Ishikawa (cell line): ENCODE results near the gene OR10H2.

Source experiments
- EP300 ChIP-seq: IDR thresholded peaks from 2 replicates; pipeline ENCODE4 v1.6.1; 2012; ENCODE audit warnings: borderline replicate concordance
- FOXM1 ChIP-seq: IDR thresholded peaks from 2 replicates; pipeline ENCODE4 v1.6.1; 2012; ENCODE audit warnings: low read depth, borderline replicate concordance
- RAD21 ChIP-seq: IDR thresholded peaks from 2 replicates; pipeline ENCODE4 v1.6.1; 2012; ENCODE audit warnings: low read depth
- TAF1 ChIP-seq: IDR thresholded peaks from 2 replicates; pipeline ENCODE4 v1.6.1; 2012; ENCODE audit warnings: low read depth, mild to moderate bottlenecking
- TCF12 ChIP-seq: IDR thresholded peaks from 2 replicates; pipeline ENCODE4 v1.6.1; 2012; ENCODE audit warnings: low read depth
- TEAD4 ChIP-seq: IDR thresholded peaks from 2 replicates; pipeline ENCODE4 v1.6.1; 2012
- YY1 ChIP-seq: IDR thresholded peaks from 2 replicates; pipeline ENCODE4 v1.6.1; 2012; ENCODE audit warnings: low read depth
- TF ChIP-seq, protein P1 (sequence below): IDR thresholded peaks from 2 replicates; pipeline ENCODE4 v1.6.1; 2012; ENCODE audit warnings: low read depth, mild to moderate bottlenecking
- TF ChIP-seq, protein P2 (sequence below): IDR thresholded peaks from 2 replicates; pipeline ENCODE4 v1.6.1; 2012

DNA sequence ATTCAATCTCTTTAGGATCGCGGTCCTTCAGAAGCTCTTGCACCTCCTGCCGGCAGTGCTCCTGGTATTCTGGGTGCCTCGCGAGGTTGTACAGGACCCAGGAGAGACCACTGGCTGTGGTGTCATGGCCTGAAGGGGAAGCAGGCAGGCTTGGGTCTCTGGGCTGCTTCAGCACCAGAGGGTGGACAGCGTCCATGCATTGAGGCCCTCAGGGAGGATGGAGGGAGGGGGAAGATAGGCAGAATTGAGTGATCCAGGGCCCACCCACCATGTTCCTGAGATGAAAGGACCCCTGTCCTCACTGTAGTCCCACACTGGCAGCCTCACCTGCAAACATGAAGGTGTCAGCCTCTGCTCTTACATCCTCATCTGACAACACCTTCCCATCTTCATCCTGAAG, 41.8 kb downstream of the OR10H2 start:
- TF ChIP-seq TAF1 (no peak), TCF12 (no peak), YY1 (no peak), EP300 (no peak), RAD21 (no peak), TEAD4 (no peak), FOXM1 (no peak)
- TF ChIP-seq, protein P1, sequence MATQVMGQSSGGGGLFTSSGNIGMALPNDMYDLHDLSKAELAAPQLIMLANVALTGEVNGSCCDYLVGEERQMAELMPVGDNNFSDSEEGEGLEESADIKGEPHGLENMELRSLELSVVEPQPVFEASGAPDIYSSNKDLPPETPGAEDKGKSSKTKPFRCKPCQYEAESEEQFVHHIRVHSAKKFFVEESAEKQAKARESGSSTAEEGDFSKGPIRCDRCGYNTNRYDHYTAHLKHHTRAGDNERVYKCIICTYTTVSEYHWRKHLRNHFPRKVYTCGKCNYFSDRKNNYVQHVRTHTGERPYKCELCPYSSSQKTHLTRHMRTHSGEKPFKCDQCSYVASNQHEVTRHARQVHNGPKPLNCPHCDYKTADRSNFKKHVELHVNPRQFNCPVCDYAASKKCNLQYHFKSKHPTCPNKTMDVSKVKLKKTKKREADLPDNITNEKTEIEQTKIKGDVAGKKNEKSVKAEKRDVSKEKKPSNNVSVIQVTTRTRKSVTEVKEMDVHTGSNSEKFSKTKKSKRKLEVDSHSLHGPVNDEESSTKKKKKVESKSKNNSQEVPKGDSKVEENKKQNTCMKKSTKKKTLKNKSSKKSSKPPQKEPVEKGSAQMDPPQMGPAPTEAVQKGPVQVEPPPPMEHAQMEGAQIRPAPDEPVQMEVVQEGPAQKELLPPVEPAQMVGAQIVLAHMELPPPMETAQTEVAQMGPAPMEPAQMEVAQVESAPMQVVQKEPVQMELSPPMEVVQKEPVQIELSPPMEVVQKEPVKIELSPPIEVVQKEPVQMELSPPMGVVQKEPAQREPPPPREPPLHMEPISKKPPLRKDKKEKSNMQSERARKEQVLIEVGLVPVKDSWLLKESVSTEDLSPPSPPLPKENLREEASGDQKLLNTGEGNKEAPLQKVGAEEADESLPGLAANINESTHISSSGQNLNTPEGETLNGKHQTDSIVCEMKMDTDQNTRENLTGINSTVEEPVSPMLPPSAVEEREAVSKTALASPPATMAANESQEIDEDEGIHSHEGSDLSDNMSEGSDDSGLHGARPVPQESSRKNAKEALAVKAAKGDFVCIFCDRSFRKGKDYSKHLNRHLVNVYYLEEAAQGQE = peak; percentile 90
- TF ChIP-seq, protein P2, sequence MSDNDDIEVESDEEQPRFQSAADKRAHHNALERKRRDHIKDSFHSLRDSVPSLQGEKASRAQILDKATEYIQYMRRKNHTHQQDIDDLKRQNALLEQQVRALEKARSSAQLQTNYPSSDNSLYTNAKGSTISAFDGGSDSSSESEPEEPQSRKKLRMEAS = no peak
